HEK293 (cell line): ENCODE results near the gene S100P.
"Not testable (repeated sequence)": the region's sequence is repeated elsewhere in the genome, so short reads cannot be mapped to it uniquely, and the experiment has no call there.

Experiments used
- CTCF ChIA-PET: fragments of 350-600 bp; formaldehyde crosslinking; extraction: SDS; loops from one replicate; lab custom pipeline; 2021; ENCODE audit warnings: antibody characterized with exemption; lab: Yijun Ruan, JAX
- POLR2A ChIA-PET: fragments of 300-600 bp; formaldehyde crosslinking; extraction: SDS; loops from one replicate; lab custom pipeline; 2020; ENCODE audit warnings: antibody characterized with exemption, inconsistent platforms; lab: Yijun Ruan, JAX
- H3K27ac ChIP-seq: fragments of 200-500 bp; sonication (Bioruptor generic); 2 replicates; pipeline ENCODE4 v1.5.1; 2014; ENCODE audit warnings: low read depth, low read length, control low read depth, inconsistent platforms; ENCODE audit errors: extremely low read depth
- H3K36me3 ChIP-seq, 2 experiments: fragments of 200-500 bp in 1 of 2; sonication (Bioruptor generic) in 1 of 2; 1 replicate in 1 of 2; 2 replicates in 1 of 2; pipeline ENCODE4 v1.5.1; 2014 to 2017; ENCODE audit warnings: inconsistent platforms in 2 of 2, low read length in 2 of 2; ENCODE audit not compliant: control insufficient read depth in 2 of 2, insufficient read depth in 1 of 2
- H3K4me1 ChIP-seq: fragments of 200-500 bp; sonication (Bioruptor generic); 2 replicates; pipeline ENCODE4 v1.5.1; 2014; ENCODE audit warnings: mild to moderate bottlenecking, low read length, inconsistent platforms; ENCODE audit not compliant: control insufficient read depth, insufficient read depth
- H3K4me3 ChIP-seq: 2 replicates; pipeline ENCODE4 v1.5.1; 2011; ENCODE audit warnings: low read depth, mild to moderate bottlenecking, control low read depth, low read length, moderate library complexity
- H3K9me3 ChIP-seq: fragments of 200-500 bp; sonication (Bioruptor generic); 2 replicates; pipeline ENCODE4 v1.5.1; 2014; ENCODE audit warnings: low read depth, low read length, inconsistent platforms; ENCODE audit not compliant: control insufficient read depth, insufficient read depth
- GLIS1 ChIP-seq: fragments of 450-650 bp; formaldehyde crosslinking; IDR thresholded peaks from 2 replicates; pipeline ENCODE4 v1.5.1; 2016; ENCODE audit warnings: missing biosample characterization, missing genetic modification characterization
- SP3 ChIP-seq: fragments of 450-650 bp; formaldehyde crosslinking; IDR thresholded peaks from 2 replicates; pipeline ENCODE4 v1.5.1; 2016; ENCODE audit warnings: missing biosample characterization, missing genetic modification characterization
- ZBTB48 ChIP-seq: fragments of 450-650 bp; formaldehyde crosslinking; IDR thresholded peaks from 2 replicates; pipeline ENCODE4 v1.5.1; 2016; ENCODE audit warnings: missing biosample characterization, missing genetic modification characterization
- ZFP41 ChIP-seq: fragments of 450-650 bp; formaldehyde crosslinking; IDR thresholded peaks from 2 replicates; pipeline ENCODE4 v1.5.1; 2016; ENCODE audit warnings: missing biosample characterization, missing genetic modification characterization, borderline replicate concordance
- ZNF146 ChIP-seq: fragments of 450-650 bp; formaldehyde crosslinking; IDR thresholded peaks from 2 replicates; pipeline ENCODE4 v1.5.1; 2016; ENCODE audit warnings: missing biosample characterization, missing genetic modification characterization
- ZNF37A ChIP-seq: fragments of 450-650 bp; IDR thresholded peaks from 2 replicates; pipeline ENCODE4 v1.5.1; 2018; ENCODE audit warnings: missing biosample characterization, missing genetic modification characterization
- ZNF521 ChIP-seq: fragments of 450-650 bp; formaldehyde crosslinking; IDR thresholded peaks from 2 replicates; pipeline ENCODE4 v1.5.1; 2017; ENCODE audit warnings: missing biosample characterization, mild to moderate bottlenecking, missing genetic modification characterization
- ZNF558 ChIP-seq: fragments of 450-650 bp; formaldehyde crosslinking; IDR thresholded peaks from 2 replicates; pipeline ENCODE4 v1.5.1; 2016; ENCODE audit warnings: missing biosample characterization, missing genetic modification characterization
- ZNF571 ChIP-seq: fragments of 450-650 bp; formaldehyde crosslinking; IDR thresholded peaks from 2 replicates; pipeline ENCODE4 v1.5.0; 2017; ENCODE audit warnings: missing biosample characterization, missing genetic modification characterization
- ZNF837 ChIP-seq: fragments of 450-650 bp; formaldehyde crosslinking; IDR thresholded peaks from 2 replicates; pipeline ENCODE4 v1.5.1; 2016; ENCODE audit warnings: missing biosample characterization, missing genetic modification characterization
- TF ChIP-seq, protein P1 (sequence below): fragments of 450-650 bp; formaldehyde crosslinking; IDR thresholded peaks from 2 replicates; pipeline ENCODE4 v1.5.1; 2016; ENCODE audit warnings: missing biosample characterization, missing genetic modification characterization
- TF ChIP-seq, protein P2 (sequence below): fragments of 450-650 bp; formaldehyde crosslinking; IDR thresholded peaks from 2 replicates; pipeline ENCODE4 v1.5.1; 2016; ENCODE audit warnings: missing biosample characterization, missing genetic modification characterization

S100P gene

GRCh38 chr4:6654211-6654610 is 39.5 kb upstream of the S100P start:
- H3K36me3 ChIP-seq, H3K9me3 ChIP-seq, CTCF ChIA-PET, H3K4me3 ChIP-seq, POLR2A ChIA-PET, H3K27ac ChIP-seq, H3K4me1 ChIP-seq: not testable (repeated sequence)
- TF ChIP-seq, protein P1, sequence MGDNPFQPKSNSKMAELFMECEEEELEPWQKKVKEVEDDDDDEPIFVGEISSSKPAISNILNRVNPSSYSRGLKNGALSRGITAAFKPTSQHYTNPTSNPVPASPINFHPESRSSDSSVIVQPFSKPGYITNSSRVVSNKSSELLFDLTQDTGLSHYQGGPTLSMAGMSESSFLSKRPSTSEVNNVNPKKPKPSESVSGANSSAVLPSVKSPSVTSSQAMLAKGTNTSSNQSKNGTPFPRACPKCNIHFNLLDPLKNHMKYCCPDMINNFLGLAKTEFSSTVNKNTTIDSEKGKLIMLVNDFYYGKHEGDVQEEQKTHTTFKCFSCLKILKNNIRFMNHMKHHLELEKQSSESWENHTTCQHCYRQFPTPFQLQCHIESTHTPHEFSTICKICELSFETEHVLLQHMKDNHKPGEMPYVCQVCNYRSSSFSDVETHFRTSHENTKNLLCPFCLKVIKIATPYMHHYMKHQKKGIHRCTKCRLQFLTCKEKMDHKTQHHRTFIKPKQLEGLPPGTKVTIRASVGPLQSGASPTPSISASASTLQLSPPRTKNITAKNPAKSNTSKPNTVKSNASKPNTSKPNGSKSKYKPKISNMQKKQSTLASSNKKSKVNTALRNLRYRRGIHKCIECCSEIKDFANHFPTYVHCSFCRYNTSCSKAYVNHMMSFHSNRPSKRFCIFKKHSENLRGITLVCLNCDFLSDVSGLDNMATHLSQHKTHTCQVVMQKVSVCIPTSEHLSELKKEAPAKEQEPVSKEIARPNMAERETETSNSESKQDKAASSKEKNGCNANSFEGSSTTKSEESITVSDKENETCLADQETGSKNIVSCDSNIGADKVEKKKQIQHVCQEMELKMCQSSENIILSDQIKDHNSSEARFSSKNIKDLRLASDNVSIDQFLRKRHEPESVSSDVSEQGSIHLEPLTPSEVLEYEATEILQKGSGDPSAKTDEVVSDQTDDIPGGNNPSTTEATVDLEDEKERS: peak; percentile 82; the same call in 1 of the 2 replicates
- TF ChIP-seq, protein P2, sequence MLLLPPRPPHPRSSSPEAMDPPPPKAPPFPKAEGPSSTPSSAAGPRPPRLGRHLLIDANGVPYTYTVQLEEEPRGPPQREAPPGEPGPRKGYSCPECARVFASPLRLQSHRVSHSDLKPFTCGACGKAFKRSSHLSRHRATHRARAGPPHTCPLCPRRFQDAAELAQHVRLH (tag by site-specific recombination): 0 out of 2 replicates have a peak, but pooled peaks have one; percentile 18

DNA sequence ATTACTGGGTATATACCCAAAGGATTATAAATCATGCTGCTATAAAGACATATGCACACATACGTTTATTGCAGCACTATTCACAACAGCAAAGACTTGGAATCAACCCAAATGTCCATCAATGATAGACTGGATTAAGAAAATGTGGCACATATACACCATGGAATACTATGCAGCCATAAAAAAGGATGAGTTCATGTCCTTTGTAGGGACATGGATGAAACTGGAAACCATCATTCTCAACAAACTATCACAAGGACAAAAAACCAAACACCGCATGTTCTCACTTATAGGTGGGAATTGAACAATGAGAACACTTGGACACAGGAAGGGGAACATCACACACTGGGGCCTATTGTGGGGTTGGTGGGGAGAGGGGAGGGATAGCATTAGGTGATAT is 38.4 kb upstream of the S100P start:
- CTCF ChIA-PET: interaction anchor here (0.5 kb wide), 1 partner anchor 90 kb away, joined by 3 read pairs; no protein-coding TSS in a partner anchor
- not testable (repeated sequence) for H3K4me3 ChIP-seq, H3K27ac ChIP-seq, H3K36me3 ChIP-seq, H3K4me1 ChIP-seq, H3K9me3 ChIP-seq
- TF ChIP-seq ZNF146 (tag by site-specific recombination): peak; percentile 97
- TF ChIP-seq, protein P1: peak; percentile 48; the same call in 1 of the 2 replicates
- TF ChIP-seq, protein P2 (tag by site-specific recombination): 0 out of 2 replicates have a peak, but pooled peaks have one; percentile 14
- POLR2A ChIA-PET: interaction anchor here (0.9 kb wide), 1 partner anchor 10 kb away, joined by 3 read pairs; no protein-coding TSS in a partner anchor

DNA sequence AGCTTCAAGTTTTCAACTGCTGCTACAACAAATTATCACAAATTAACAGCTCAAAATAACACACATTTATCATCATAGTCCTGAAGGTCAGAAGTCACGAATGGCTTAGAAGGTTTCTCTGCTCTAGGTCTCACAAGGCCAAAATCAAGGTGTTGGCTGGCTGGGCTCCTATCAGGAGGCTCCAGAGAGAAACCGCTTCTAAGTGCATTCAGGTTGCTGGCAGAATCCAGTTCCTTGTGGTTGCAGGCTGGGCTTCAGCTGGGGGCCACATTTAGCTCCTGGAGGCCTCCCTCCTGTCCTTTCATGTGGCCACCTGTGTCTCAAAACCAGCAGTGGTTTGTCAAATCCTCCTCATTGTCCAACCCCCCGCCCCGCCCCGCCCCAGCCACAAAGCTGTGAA is 37.8 kb upstream of the S100P start:
- POLR2A ChIA-PET: interaction anchor here (0.9 kb wide), 1 partner anchor 11 kb away, joined by 3 read pairs; no protein-coding TSS in a partner anchor
- Histone ChIP-seq H3K9me3 (no peaks in the 10 kb centered on the region), H3K4me1 (no peaks in the 10 kb centered on the region), H3K27ac (no peak overlapping the region), H3K4me3 (no peak overlapping the region), H3K36me3 (no peaks in the 10 kb centered on the region)
- TF ChIP-seq ZNF37A (tag by site-specific recombination) (no peak), GLIS1 (tag by site-specific recombination) (peak; percentile 41)
- CTCF ChIA-PET: interaction anchor here (0.5 kb wide), 1 partner anchor 90 kb away, joined by 3 read pairs; no protein-coding TSS in a partner anchor

DNA sequence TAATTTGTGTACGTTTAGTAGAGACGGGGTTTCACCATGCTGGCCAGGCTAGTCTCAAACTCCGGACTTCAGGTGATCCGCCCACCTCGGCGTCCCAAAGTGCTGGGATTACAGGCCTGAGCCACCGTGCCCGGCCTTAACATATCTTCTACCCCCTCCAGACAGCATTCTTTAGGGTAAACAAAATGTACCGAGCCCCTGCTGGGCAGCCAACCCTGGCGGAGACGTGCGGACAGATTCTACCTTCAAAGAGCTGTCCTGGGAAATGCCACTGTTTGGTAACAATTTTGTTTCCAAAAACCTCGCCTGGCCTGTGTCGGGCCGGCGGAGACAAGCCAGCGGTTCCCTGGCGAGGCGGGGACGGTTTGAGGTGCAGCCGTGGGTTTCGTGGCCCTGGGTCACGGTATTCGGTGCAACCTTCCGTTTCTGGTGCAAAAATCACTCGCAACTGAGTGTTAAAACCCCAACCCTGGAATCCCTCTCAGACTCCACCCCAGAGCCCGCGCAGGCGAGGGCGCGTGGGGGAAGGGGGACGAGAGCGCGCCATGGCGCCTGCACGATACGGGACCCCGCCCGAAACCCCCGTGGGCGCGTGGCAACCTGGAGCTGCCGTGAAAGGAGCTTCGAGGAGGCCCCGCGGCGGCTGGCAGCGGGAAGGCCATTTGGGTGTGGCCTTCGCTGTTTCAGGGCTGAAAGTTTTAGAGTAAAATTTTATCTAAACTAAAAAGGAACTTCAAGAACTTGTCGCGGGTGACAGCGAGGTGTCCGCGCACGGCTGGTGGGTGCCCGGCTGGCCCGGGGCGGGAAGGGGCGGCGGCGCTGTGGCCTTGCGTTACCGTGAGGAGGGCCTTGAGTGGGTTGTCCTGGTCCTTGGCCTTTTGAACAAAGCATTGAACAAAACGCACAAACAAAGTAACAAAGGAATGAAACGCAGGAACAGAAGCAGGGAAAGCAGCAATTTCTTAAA is 36.2 kb upstream of the S100P start:
- POLR2A ChIA-PET: interaction anchor here (0.9 to 1.4 kb wide), 2 partner anchors 16 to 83 kb away, joined by 4 to 6 read pairs; partner anchors contain the start of gene MAN2B2
- Histone ChIP-seq H3K27ac (no peak overlapping the region), H3K9me3 (no peaks in the 10 kb centered on the region), H3K4me3 (no peak overlapping the region), H3K4me1 (no peaks in the 10 kb centered on the region), H3K36me3 (no peaks in the 10 kb centered on the region)
- CTCF ChIA-PET: interaction anchor here (0.7 kb wide), 2 partner anchors 55 to 448 kb away, joined by 3 to 5 read pairs; no protein-coding TSS in a partner anchor
- TF ChIP-seq SP3 (no peak), ZBTB48 (tag by site-specific recombination) (no peak), ZNF558 (tag by site-specific recombination) (no peak), ZNF571 (tag by site-specific recombination) (no peak), ZNF837 (tag by site-specific recombination) (no peak), ZNF521 (tag by site-specific recombination) (no peak), ZFP41 (tag by site-specific recombination) (no peak)
